HFFc6 (cell line): ENCODE data around the gene TECPR2. TPM values are rescaled to one million over a fixed set of nuclear protein-coding genes. Genes with fewer than 3 reads are reported as not detected.
"Not testable (repeated sequence)": the region's sequence is repeated elsewhere in the genome, so short reads cannot be mapped to it uniquely, and the experiment has no call there.

Source experiments
- DNase-seq: peaks from one replicate; pipeline ENCODE4 v3.0.0-alpha.2; 2018
- H3K27ac Mint-ChIP-seq: 2 replicates; pipeline ENCODE4 v1.8.0; 2020; ENCODE audit warnings: mild to moderate bottlenecking, mixed read lengths
- H3K27me3 Mint-ChIP-seq: 2 replicates; pipeline ENCODE4 v1.8.0; 2021; ENCODE audit warnings: mild to moderate bottlenecking, moderate library complexity, mixed read lengths; ENCODE audit not compliant: insufficient read depth
- H3K36me3 Mint-ChIP-seq: 2 replicates; pipeline ENCODE4 v1.8.0; 2021; ENCODE audit warnings: low read depth, mixed read lengths
- H3K4me1 Mint-ChIP-seq: 2 replicates; pipeline ENCODE4 v1.8.0; 2020; ENCODE audit warnings: low read depth, mixed read lengths
- H3K4me3 Mint-ChIP-seq: 2 replicates; pipeline ENCODE4 v1.8.0; 2020; ENCODE audit warnings: mild to moderate bottlenecking, moderate library complexity, mixed read lengths
- H3K9me3 Mint-ChIP-seq: 2 replicates; pipeline ENCODE4 v1.8.0; 2020; ENCODE audit warnings: mild to moderate bottlenecking, mixed read lengths
- CTCF ChIP-seq: fragments of 200-600 bp; sonication (generic); IDR thresholded peaks from 2 replicates; pipeline ENCODE4 v1.5.0; 2021; ENCODE audit warnings: antibody characterized with exemption, mild to moderate bottlenecking
- total RNA-seq, 6 experiments: library from RNA; stranded (reverse); fragmentation: NEBNext Ultra II Directional; extraction: Animal tissue kit (Norgen Biotek cat#: 25700); gene quantifications; 2 replicates in 1 of 6; 3 replicates in 5 of 6; pipeline ENCODE4 v1.2.3, GENCODE V29; 2021

Gene TECPR2
- total RNA-seq, 6 experiments from 2014 or later = 22.0 to 29.6 (median 26.4) TPM

GRCh38 chr14:102348376-102348775, 14.4 kb upstream of the TECPR2 start:
- H3K27me3 Mint-ChIP-seq = no peaks in the 10 kb centered on the region
- no peak overlapping the region for H3K27ac Mint-ChIP-seq
- no peaks in the 10 kb centered on the region for H3K4me1 Mint-ChIP-seq
- no peaks in the 10 kb centered on the region for H3K9me3 Mint-ChIP-seq
- H3K36me3 Mint-ChIP-seq = peaks cover 19% of the 10 kb centered on the region
- no peak for DNase-seq
- no peak overlapping the region for H3K4me3 Mint-ChIP-seq
- no peak for TF ChIP-seq CTCF

GRCh38 chr14:102351023-102351422, 11.7 kb upstream of the TECPR2 start:
- H3K27me3 Mint-ChIP-seq = no peaks in the 10 kb centered on the region
- no peak overlapping the region for H3K27ac Mint-ChIP-seq
- H3K4me1 Mint-ChIP-seq = no peaks in the 10 kb centered on the region
- H3K9me3 Mint-ChIP-seq = no peaks in the 10 kb centered on the region
- no peak overlapping the region for H3K4me3 Mint-ChIP-seq
- H3K36me3 Mint-ChIP-seq = peaks cover 20% of the 10 kb centered on the region
- no peak for TF ChIP-seq CTCF
- DNase-seq = no peak

GRCh38 chr14:102351593-102351992, 11.1 kb upstream of the TECPR2 start:
- H3K27ac Mint-ChIP-seq, H3K4me3 Mint-ChIP-seq, H3K9me3 Mint-ChIP-seq, H3K27me3 Mint-ChIP-seq, H3K4me1 Mint-ChIP-seq, DNase-seq: not testable (repeated sequence)
- peaks cover 21% of the 10 kb centered on the region for H3K36me3 Mint-ChIP-seq

GRCh38 chr14:102352213-102352612, 10.5 kb upstream of the TECPR2 start:
- TF ChIP-seq CTCF = no peak
- no peak for DNase-seq
- peaks cover 26% of the 10 kb centered on the region for H3K36me3 Mint-ChIP-seq
- H3K27ac Mint-ChIP-seq = no peak overlapping the region
- no peak overlapping the region for H3K4me3 Mint-ChIP-seq
- H3K9me3 Mint-ChIP-seq = no peaks in the 10 kb centered on the region
- H3K4me1 Mint-ChIP-seq = no peaks in the 10 kb centered on the region
- no peaks in the 10 kb centered on the region for H3K27me3 Mint-ChIP-seq

GRCh38 chr14:102353126-102353619, 9.6 kb upstream of the TECPR2 start:
- Mint-ChIP-seq H3K27ac (no peak overlapping the region), H3K9me3 (no peaks in the 10 kb centered on the region), H3K4me1 (no peaks in the 10 kb centered on the region), H3K27me3 (no peaks in the 10 kb centered on the region), H3K4me3 (no peak overlapping the region), H3K36me3 (peaks cover 31% of the 10 kb centered on the region)
- TF ChIP-seq CTCF = no peak
- no peak for DNase-seq

GRCh38 chr14:102356280-102356679, 6.5 kb upstream of the TECPR2 start:
- no peak for TF ChIP-seq CTCF
- peaks cover 7% of the 10 kb centered on the region for H3K4me1 Mint-ChIP-seq
- H3K4me3 Mint-ChIP-seq = no peak overlapping the region
- H3K27me3 Mint-ChIP-seq = no peaks in the 10 kb centered on the region
- no peak for DNase-seq
- H3K9me3 Mint-ChIP-seq = no peaks in the 10 kb centered on the region
- peaks cover 33% of the 10 kb centered on the region for H3K36me3 Mint-ChIP-seq
- H3K27ac Mint-ChIP-seq = no peak overlapping the region
